NCI-H2196 treated with DMSO at 0.1 percent for 48 hours (cell line): ENCODE measurements around the gene DCTD.
"Not testable (repeated sequence)": the region's sequence is repeated elsewhere in the genome, so short reads cannot be mapped to it uniquely, and the experiment has no call there.

Experiments
- DNase-seq: peaks from one replicate; lab custom pipeline; 2025; ENCODE audit not compliant: unreplicated experiment; lab: John Stamatoyannopoulos, UW

DCTD gene

DNA sequence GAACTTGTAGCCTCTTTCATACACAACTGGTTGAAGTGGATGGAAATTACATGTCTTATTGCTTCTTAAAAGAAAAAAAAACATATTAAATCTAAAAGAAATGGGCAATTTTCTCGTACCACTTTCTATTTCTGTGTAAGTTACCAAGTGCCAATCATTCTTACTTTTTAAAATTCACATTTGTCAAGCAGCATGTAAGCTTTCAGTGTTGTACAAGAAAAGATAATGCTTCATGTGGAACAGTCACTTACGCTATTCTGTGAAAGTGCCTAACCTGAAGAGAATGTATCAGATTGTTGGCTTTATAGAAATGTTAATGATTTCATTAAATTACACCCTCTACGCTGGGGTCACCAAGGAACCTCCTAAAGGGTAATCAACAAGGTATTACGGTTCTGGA, 4.4 kb upstream of the DCTD start:
- DNase-seq, result no peak

DNA sequence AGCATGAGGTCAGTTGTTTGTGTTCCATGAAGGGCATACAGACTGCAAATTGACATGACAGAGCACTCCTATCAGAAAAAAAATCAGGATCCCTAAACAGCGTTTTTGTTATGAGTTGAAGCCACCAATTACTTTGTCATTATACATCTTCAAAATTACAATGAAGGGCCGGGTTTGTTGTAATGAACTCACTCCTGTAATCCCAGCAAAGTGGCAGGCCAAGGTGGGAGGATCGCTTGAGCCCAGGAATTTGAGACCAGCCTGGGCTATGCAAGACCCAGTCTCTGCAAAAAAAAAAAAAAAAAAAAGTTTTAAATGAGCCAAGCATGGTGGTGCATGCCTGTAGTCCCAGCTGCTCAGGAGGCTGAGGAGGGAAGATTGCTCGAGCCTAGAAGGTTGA, 3.5 kb upstream of the DCTD start:
- no peak for DNase-seq

DNA sequence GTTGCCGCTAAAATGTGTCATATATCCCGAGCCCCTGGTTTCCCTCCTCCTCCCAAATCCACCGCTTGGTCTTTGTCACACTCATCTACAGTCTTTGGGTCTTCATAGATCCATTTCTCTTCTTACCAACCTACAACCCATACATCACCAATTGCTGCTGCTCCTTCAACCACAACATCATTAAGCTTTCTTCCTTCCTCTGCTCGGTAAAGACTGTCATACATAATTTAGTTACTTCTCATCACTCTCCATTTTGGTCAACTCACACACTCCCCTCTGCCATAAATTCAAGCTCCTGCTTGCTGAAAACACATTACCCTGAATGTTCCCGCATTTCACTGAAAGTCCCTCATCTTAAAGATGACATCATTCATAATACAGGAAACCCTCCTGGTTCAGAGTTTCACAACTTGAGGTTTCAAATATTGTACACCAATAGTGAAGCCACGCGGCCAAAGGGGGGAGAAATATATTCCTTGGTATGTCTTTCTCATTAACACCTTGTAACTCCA, 1.7 kb upstream of the DCTD start:
- DNase-seq, result no peak

DNA sequence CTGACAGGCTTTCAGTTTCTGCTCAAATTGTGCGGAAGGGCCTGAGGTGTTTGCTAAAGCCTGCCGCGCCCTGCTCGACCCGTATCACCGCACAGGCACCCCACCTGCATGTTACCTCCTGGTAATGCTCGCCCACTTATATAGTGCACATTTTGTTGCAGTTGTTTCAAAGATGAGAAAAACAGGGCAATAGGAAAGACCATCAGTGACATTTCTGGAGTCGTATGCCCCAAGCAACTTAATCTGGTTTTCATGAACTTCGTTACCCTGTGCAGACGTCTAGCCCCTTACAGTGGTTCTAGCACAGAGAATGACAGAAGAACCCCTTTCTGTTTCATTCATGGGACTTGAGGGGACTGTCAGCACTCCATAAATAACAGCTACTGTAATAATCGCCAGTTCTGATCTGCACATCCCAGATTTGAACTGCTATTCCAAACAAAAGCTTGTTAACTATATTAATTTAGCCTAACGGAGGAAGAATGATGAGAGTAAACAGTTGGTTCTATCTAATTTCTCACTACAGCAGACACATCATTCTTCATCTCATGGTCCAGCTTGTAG, 940 bp upstream of the DCTD start:
- no peak for DNase-seq

DNA sequence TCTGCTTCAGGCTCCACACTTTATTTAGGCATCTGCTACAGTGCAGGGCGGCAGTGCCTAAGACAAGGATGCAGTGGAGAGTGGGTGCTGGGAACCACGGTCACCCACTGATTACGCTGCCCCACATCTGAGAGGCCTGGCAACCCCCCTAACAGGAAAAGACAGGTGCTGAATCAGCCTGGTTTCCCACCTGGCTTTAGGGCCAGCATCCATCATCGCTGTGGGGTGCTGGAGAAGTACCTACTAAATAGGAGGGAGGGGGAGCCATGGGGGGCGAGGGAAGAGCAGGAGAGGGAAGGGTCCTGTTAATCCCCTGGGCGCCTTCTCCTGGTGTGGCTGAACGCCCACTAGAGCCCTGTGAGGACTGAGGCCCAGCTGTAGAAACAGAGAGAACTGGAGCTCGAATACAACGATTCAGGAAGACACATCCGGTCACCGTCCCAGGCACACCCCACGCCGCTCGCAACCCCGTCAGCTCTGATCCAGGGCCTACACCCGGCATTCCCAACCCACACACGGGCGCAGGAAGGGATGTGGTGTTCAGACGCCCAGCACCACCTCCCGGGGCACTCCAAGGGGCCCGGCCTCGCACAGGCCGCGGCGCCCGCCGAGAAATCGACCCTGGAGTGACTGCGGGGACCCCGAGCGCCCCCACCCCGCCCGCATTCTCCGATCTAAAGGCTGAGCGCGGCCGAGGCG, 554 bp downstream of the DCTD start:
- no peak for DNase-seq

DNA sequence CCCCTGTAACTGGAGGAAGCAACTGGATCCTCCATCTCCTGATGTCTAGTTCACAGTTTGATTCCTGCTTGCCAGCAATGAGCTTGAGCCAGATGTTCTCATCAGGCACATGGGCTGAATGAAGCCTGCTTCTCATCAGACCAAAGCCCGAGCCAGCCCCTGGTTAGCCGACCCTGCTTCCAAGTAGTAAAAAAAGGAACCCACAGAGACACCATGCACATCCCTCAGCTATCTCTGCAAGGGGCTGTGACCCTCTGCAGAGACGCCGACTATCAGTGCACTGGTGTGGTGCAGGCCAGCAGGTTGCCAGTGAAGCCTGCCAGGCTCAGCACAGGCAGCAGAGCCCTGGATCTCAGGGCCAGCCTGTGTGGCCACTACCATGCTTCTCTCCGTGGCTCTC, 2.8 kb downstream of the DCTD start:
- DNase-seq, result no peak

DNA sequence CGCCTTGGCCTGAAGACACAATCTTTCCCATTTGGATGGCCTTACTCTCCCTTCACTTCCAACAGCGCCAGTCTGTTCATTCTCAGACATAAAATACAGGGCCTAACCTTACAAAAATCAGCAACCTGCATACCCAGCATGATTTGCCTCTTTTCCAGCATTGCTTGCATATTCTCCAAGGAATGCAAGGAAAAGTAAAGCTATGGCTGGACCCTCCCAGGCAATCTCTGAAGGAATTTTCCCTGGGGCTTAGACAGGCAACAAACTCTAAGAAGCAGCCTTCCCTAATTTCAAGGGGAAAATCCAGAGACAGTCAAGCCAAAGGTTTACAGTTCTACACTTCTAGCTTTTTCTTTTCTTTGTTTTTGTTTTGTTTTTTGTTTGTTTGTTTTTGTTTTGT, 3.6 kb downstream of the DCTD start:
- DNase-seq, result no peak

DNA sequence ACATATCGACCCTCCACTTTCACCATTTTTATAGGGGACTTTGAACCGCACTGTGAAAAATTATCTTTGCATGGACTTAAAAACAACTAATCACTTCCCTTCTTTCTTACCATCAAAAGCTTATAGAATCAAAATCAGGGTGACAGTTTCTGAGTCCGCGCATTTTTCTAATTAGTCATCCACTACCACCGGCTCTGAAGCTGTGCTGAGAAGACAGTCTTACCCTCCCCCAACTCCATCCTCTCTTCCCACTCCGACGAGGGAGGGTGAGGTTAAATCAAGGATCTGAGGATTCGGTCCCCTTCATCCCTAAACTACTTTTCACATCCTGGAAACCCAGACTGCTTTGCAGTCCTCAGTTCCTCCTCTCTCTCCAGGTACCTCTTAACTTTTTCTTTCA, 4.2 kb downstream of the DCTD start:
- no peak for DNase-seq

DNA sequence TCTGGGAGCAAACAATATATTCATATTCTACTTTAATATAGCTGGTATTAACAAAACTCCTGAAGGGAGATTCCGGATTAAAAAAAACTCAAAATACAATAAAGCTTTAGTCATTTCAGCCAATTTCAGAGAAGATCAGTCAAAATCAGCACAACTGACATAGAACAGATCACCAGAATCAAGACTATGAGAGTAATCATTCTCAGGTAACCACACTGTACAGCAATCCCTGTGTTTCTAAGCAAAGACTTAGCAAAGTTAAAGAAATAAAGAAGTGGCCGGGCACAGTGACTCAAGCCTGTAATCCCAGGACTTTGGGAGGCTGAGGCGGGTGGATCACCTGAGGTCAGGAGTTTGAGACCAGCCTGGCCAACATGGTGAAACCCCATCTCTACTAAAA, 9.1 kb downstream of the DCTD start:
- no peak for DNase-seq

DNA sequence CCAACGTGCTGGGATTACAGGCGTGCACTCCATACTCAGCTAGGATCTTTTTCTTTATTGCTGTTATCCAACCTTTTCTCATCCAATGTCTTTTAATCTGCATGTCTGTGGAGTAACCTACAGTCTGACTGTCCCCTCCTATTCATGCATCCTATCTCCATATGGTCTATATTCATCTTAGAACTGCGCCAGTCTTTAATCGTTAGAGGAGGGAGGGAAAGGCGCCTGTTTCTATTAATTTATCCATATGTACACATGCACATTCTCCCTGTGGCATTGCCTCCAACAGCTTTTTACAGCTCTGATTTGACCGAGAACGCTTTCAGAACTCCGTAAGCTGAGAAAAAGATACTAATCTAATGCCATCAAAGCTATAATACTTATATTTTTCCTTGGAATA, 9.8 kb downstream of the DCTD start:
- no peak for DNase-seq

DNA sequence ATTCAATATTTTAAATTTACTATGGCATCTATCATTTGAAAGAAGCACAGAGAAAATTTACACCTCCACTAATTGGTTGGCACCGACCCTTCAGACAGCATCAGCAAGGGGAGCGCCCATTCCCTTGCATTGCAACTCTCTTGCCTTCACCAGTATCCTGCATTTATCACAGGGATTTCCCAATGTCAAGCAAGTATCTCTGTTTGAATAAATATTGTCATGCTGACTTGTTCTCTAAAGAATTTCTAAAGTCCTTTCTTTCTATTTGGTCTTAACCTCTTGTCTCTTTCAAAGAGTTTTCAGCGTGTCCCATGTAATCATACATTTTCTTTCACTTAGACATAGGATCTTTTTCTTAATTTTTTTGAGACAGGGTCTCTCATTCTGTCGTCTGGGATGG, 10.4 kb downstream of the DCTD start:
- DNase-seq, result no peak

DNA sequence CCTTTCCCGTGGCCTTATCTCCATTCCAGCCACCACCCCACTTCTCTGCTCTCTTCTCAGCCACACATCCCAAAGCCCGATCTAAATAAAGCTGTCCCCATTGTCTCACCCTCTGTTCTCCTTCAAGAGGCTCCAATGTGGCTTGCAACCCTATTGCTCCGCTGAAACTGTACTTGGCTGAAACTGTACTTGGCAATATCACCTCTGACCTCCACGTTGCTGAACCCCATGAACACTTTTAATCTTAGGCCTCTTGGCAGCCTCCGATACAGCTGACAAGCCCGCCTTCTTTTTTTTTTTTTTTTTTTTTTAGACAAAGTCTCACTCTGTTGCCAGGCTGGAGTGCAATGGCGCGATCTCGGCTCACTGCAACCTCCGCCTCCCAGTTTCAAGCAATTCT, 12.1 kb downstream of the DCTD start:
- DNase-seq, result no peak

DNA sequence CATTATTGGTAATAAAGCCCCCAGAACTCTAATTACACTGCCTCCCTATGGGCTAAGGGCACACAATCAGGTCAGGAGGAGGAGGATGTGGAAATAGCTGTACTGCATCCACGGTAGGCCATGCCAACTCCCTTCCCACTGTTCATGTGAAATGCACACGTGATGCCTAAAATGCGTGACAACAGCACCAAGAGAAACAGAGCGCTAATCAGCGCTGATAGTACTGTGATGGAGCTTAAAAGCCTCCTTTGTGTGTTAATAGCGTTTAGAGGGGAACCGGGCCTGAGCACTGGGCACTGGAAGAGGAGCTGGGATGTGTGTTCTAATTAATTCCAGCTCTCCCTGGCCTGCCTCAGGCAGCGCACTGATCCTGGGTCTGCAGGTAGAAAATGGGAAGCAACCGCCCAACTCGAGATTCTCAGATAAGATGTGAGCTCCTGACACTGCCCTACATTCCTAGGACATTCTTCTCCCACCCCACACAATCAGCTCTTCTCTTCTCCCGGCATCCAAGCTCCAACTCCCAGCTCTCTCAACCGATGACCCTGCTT, 12.9 kb downstream of the DCTD start:
- DNase-seq, result no peak

DNA sequence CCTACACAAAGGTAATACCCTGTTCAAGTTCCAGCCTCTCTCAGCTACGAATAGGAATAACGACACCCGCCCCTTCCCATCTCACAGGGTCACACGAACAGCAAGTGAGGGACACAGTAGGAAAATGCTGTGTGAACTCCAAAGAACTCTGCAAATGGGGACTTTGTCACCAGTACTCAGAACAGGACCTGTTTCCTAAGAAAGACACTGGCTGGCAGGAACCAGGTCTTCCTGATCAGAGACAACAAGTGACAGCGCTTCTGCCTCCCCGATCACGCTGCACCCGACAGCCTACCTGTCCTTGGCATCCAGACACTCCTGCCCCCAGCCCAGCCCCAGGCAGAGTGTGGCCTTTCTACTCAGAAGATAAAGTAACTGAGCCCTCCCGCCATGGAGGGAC, 14.2 kb downstream of the DCTD start:
- DNase-seq, result no peak

DNA sequence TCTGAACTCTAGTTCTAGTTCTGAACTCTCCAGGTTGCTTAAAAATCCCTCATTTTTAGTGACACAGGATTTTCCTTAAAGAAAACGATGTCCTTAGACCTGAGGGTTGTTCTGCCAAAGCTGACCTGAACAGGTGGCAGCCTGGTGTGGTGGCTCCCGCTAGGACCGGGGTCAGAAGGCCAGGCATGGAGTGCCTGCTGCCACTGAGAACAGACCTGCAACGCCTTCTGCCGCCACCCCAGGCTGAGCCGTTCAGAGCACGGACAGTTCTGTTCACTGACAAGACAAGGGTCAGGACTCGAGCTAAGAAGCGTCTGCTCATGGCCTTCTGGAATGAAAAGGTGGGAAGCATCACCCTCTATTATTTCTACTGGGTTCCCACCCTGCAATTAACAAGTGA, 15.8 kb downstream of the DCTD start:
- no peak for DNase-seq

DNA sequence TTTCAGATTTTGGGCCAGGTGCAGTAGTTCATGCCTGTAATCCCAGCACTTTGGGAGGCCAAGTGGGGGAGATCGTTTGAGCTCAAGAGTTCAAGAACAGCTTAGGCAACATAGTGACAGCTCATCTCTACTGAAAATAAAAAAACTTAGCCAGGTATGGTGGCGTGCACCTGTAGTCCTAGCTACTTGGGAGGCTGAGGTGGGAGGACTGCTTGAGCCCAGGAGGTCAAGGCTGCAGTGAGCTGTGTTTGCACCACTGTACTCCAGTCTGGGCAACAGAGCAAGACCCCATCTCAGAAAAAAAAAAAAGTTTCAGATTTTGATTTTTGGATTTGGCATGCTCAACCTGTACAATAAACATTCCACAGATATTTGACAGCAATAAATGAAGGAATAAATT, 17.2 kb downstream of the DCTD start:
- DNase-seq, result not testable (repeated sequence)

DNA sequence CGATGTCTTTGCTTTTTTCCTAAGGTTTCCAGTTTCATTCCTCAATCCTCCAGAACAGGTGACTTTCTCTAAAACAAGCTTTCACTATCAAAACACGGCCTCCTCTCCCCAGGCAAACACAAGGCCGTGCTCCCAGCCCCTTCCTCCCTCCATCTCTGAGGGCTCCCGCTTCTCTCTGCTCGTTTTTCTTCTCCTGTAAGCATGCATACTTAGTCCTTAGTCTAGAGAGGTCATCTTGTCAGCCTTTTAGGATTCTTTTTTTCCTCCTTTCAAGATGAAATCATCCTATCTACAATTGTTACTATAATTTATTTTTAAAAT, 18.7 kb downstream of the DCTD start:
- DNase-seq, result no peak

DNA sequence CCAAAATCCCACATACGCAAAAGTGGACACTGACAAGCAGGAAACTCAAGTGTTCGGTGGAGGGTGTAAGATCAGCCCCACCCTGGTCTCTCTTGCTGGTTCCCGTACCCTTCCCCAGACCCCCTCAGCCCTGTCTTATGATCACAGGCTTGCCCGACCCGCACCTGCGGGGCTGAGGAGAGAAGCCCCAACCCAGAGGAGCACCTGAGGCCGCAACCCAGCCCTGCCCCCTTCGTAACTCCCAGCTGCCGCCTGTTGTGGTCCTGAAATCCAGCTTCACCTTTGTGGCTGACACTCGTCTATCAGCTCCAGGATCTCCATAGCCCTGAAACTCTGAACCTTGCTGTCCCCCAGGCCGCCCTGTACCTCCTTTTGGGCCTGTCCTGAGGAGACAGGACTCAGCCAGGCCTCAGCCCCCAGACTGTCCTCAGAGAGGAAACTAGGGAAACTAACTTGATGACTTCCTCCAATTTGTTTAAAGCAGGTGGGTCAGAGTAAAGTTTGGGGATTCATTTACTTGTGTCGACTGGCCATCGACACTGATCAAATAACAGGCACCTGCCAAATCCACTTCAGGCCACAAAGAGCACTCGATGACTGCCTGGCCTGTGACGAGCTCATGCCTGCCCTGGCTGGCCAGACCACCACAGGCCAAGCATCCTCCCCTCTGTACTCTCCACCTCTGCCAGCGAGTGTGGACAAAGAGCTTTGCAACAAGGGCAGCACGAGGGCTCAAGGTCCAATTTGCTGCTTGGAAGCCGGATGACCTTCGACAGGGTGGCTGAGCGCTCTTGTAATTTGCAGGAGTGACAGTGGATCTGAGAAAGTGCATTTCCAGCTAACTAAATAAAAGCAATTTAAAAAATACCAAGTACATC, 19.3 kb downstream of the DCTD start:
- peak; percentile 61 for DNase-seq

DNA sequence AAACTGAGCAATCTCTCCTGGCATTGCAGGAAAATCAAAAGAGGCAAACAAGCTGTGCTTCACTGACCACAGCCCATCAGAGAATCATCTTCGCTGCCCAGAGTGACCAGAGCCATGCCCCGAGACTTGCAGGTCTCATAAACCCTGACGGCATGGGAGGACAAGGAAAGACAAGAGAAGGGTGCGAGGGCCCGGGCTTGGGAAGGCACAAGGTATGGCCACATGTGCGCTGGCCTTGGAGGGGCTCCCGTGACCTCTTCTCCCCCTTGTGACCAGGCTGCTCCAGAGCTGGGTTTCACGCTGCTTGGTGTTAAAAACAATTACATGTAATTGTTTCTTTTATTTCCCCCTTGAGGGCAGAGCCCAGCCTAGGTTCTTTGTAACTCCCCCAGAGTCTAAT, 20.8 kb downstream of the DCTD start:
- DNase-seq, result no peak

DNA sequence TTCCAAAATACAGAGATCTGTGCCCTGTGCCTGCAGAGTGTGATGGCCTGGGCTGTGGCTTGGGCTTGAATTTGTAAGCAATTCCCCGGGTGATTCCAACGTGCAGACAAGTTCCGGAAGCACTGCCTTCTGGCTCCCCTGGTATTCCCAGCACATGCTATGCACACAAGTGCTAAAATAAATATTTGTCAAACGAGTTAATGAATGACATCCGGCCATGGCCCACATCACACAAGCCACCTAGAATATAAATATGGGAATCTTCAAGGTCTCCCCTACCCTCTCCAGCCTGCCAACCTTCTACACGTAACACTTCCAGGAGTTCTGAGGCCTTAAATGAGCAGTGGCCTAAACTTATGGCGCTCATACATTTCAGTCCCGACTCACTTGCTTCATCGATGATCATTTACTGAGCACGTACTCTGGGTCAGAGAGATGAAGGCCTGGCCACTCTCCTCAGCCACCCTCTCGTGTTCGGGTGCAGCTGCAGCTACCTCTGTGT, 21.3 kb downstream of the DCTD start:
- no peak for DNase-seq

DNA sequence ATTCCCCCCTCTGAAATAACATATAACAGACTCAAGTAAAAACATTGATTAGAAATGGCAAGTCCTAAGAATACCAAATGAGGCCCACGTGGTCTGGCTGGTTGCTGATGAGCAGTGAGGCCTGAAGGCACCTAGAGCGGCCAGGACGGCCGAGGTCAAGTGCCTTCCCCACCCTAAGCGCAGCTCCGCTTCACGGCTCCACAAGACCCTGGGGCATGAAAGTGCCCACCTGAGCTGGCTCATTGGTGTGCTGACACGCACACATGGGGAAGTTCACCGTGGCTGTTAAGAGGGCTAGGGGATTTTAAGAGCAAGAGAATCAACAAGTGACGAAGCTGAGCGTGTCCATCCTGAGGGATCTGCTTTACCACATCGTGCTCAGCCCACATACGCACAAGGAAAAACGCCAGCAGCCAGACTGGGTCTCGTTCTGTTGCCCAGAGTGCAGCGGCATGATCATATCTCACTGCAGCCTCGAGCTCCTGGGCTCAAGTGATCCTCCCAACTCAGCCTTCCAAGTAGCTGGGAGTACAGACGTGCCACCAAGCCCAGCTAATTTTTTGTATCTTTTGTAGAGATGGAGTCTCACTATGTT, 22.4 kb downstream of the DCTD start:
- no peak for DNase-seq
